GM18868 (cell line): Measurements from ENCODE around the gene RBMS1.

Experiments
- ATAC-seq: cut with Tn5 transposase; IDR thresholded peaks from one replicate; pipeline ENCODE4 v1.9.1; 2021; ENCODE audit warnings: mild to moderate bottlenecking, moderate library complexity; ENCODE audit not compliant: unreplicated experiment

The RBMS1 gene

DNA sequence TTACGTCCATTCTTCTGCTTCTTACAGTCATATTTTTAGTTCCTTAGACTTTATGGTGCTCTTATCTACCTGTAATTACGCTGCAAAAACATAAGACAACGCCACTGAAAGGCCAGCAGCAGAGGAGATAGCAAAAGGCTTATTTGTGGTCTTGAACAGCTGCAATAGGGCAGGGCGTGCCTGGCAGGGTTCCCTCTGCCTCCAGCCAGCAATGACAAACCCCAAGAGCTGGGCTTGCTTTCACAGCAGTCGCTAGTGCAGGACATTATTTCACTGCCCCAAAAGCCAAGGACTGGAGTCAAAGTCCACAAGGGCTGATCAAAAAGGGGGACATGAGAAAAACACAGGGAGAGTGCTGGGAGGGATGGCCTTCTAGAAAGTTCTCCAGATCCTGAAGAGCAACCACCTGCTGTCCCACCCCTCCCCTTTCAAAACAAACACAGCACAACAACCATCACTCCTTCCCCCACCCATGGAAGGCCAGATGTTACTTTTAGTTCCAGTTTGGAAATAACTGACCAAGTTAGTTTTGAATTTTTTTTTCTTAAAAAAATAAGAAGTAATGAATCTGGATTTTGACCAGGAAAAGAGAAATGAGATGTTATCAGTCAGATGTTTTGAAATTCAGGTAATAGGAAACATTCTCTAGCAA, 127.8 kb downstream of the RBMS1 start:
- no peak for ATAC-seq

DNA sequence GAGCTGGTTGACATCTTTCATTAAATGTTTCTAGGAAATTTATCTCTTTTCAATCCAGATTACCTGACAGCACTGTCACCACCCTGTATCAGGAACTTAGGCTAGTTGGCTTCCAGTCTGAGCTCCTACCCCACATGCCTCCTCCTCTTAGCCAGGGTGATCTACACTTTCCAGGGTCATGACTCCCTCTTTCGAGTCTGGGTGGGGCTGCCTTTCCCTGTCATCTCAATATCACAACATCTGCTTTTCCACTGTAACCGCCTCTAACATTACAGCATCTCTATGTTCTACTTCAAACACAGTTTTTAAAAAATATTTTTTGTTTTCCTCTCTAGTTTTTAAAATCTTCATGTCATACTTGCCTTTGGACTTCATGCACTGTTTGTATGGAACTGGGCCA, 129.2 kb downstream of the RBMS1 start:
- no peak for ATAC-seq

DNA sequence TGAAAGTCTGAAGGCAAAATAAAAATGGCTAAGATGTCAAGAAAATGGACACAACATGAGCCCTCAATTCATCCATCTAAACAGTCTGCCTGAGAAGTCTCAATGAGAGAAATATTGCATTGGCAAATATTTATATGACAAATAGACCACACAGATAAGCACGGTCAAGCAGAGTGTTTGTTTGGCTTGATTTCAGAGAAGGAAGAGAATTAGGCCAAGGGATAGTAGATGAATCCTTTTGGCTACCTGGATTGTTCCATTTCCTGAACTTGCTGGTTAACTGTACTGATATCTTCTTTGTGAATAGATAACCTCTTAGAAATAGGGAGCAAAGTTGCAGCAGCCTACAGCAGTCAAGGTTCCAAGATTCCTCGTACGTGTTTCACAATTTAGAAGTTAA, 129.6 kb downstream of the RBMS1 start:
- ATAC-seq: no peak

DNA sequence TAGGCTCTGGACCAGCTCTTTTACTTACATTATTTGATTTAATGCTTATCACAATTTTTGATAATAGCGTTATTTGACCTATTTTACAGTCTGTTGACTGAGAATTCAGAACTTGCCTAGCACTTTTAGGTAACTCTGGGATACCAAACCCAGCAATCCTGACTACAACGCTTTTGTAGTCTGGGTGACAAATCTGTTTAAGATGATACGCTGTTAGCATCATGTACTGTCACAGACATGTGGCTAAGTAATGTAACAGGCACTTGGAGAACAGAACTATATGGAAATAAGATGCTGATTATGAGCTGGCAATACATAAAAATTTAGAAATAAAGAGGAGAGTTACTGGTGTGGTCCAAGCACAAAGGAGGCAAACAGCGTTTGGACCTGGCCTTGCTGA, 130.6 kb downstream of the RBMS1 start:
- ATAC-seq: no peak

DNA sequence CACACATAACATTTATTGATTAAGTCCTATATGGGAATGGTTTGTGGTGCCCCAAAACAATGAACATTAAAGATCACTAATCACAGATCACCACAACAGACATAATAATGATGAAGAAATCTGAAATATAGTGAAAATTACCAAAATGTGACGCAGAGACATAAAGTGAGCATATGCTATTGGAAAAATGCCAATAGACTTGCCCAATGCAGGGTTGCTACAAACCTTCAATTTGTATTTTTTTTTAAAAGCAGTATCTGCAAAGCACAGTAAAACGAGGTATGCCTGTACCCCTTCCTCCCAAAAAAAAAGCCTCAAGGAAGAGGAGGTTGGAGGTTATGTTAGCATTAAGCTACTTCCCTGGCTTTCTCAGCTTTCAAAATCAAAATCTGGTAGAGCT, 131.1 kb downstream of the RBMS1 start:
- no peak for ATAC-seq

DNA sequence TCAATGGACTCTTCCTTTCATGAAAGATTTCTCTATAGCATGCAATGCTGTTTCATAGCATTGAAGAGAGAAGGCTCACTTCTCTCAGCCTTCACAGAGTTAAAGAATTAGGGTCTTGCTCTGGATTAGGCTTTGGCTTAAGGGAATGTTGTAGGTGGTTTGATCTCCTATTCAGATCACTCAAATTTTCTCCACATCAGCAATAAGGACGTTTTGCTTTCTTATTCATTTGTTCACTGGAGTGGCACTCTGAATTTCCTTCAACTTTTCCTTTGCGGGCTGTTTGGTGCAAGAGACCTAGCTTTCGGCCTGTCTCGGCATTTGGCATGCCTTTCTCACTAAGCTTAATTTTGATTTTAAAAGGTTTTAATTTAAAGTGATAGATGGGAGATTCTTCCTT, 131.6 kb downstream of the RBMS1 start:
- ATAC-seq: no peak

DNA sequence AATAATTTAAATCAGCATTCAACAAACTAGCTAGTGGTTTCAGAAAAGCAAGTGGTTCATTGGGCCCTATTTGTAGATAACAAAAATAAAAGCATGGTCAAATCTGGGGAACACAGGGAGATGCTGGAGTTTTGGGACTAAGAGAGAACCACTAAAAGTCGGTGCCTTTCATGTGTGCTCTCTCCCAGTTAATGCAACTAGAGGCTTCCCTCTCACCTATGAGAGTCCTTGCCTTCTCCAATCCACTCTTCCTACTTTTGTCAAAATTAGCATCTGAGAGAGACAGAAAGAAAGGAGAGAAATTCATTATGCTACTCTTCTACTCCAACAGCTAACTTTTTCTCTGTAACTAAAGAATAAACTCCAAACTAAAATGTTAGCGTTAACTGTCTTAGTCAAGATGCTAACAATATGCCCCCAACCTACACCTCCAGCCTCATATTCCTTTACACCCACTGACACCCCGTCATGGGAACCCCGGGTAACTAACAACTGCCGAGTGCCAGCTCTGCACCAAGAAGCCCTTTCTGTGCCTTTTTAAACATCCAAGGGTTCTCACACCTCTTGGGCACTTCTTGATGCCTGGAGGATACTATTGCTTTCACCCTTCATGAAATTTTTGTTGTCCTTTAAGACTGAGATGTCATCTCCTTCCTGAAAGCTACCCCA, 133.4 kb downstream of the RBMS1 start:
- no peak for ATAC-seq

DNA sequence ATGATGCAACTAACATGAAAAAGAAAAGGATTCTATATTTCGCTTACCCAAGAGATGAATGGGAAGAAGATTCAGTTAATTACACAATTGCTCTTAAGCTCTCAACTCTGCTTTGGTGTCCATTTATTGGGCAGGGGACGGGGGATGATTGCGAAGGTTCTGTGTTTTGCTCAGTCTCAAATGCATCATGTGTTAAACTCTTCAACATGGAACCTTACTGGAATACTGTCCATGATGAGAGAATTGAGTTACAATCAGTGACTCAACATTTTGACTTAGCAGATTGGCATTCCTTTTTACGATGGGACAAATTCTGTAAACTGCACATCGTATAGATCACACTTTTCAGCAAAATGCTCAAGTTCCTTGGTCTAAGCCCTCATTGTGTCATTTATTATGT, 135.6 kb downstream of the RBMS1 start:
- no peak for ATAC-seq

DNA sequence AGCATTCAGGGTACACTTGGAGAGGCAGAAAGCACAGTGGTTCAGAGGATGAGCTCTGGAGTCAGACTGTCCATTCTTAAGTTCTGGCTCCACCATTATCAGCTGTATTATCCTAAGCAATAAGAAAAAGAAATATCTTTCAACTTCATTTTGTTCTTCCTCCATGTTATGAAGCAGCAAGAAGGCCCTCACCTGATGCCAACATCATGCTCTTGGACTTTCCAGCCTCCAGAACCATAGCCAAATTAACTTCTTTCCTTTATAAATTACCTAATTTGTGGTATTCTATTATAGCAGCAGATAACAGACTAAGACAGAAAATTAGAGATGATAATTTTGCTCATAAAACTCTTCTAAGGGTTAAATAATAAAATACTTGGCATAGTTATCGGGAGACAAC, 137.1 kb downstream of the RBMS1 start:
- no peak for ATAC-seq

DNA sequence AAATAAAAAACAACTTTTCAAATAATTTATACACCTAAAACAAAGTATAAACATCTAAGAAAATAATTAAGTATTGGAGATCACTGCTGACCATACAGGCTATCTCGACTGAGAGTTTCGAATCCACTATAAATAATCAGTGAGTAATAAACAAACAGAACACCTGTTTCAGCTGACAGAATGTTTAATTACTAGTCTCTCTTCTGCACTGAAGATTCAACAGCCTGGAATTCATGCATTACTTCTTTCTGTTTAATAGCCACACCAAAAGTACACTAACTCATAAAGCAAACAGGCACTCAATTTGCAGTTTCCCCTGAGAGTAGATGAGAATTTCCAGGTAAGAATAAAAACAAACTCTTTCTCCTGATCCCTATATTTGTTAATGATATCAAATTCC, 138.5 kb downstream of the RBMS1 start:
- ATAC-seq: no peak

DNA sequence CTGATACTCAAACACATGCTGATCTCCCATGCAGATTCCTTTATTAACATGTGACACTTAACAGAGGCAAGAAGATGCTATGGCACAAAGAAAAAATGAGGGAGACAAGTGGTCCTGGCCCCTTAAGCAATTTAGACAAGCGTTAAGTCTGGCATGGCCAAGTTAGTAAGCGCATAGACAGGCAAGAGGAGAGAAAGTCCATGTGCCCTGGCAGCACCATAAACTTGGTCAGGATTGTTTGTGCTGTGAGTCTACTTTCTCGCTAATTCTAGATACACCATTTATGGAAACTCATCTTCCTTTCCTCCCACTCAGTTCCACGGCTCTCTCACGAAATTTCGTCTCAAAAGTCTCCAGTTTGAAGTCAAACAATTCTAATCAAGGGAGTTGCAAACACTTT, 138.9 kb downstream of the RBMS1 start:
- ATAC-seq: no peak

DNA sequence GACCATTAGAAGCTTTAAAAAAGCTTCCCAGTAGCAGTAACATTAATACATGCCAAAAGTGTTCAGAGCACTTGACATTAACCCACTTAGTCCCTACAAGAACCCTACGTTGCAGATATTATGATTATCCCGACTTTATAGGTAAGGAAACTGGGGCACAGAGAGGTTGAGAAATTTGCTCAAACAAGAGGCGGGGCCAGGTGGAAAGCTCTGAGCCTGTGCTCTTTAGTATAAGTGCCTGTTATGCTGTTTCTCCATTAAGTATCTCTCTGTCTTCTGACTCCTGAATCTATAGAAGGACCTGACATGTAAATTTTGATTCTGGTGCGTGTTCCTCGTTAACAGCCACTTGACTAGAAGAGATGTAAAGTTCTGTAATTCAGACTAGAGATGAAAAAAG, 139.8 kb downstream of the RBMS1 start:
- no peak for ATAC-seq

DNA sequence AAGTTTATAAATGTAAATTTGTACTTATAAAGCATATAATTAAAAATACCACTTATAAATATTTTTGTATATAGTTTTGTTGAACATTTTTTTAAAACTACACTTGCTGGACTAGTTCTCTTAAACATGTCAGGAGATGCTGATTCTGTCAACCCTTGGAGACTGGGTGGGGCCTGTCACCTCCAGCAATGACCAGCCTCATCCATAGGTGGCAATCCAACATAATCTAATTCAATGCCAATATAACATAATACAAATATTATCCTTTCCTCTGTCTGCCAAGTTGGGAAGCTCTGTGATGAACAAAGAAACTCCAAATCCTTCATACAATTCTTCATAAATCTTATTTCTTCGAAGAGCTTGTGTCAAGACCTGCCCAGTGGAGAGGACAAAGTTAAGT, 140.4 kb downstream of the RBMS1 start:
- ATAC-seq: no peak

DNA sequence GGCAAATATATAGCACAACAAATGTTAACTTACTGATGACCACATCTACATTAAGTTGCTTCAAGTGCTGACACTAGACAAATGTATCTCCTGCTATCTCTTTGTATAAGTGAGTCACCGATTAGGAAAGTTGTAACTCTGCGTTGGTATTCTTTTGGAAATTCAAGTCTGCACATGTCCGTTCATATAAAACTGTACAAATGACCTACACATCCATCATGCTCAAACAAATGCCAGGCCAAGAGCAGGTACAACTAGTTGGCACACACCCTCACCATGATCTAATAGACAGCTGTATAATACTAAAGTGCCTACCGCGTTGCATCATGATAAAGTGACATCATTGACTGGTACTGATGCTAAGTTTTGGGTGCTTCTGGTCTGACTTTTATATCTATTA, 141.1 kb downstream of the RBMS1 start:
- ATAC-seq: no peak

DNA sequence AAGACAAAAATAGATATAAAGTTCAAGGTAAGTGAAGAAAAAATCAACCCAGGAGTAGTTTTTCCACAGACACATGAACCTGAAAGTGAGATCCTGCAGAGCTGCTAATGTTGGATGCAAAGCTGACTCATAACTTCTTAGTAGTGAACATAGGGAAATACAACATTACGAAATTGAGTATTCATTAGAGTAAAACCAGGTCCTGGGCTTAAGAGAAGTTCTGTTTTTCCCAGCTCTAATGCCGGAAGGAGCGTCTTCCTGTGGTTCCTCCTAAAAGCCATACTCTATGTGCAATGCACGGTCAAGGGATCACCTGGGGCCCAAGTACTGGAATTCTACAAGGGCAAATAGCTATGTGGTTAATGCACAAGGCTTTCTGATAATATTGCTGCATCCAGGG, 141.7 kb downstream of the RBMS1 start:
- ATAC-seq: no peak

DNA sequence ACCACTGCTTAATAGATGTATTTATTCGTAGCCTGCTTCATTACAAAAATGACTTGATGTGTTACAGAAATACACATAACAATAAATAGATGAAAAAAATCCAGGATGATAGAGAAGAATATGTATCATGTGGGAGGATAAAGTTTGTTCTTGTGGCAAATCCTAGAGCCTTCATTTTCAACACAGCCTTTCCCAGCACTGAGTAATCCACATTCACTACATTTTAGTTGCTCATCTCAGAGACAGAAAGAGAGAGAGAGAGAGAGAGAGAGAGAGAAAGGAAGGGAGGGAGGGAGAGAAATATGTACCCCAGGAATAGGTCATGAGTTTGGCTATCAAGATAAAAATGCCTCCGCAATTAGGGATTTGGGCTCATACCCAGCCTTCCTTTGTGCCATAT, 144.3 kb downstream of the RBMS1 start:
- no peak for ATAC-seq

DNA sequence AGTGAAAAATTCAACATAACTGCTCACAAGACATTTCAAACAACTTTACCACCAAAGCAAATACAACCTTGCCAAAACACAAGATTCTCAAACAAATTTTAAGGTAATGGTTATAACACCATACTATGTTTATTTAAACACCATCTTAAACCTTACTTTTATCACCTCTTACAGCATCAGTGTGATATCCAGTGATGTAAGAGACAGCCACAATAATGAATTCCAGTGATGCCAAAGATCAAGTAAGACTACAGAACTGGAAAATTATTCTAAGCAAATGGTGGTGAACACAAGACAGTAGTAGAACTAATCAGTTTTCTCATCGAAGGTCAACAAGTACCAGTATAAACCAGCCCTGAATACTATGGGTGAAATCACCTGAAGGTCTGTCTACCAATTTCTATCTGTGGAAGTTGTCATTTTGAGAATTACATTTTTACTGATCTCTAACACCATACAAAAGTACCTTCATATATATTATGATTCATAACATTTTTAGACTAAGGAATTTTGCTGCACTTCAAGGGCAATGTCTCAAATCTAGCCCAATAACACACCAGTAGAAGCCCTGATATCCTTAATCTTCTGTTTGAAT, 146.2 kb downstream of the RBMS1 start:
- ATAC-seq: no peak

DNA sequence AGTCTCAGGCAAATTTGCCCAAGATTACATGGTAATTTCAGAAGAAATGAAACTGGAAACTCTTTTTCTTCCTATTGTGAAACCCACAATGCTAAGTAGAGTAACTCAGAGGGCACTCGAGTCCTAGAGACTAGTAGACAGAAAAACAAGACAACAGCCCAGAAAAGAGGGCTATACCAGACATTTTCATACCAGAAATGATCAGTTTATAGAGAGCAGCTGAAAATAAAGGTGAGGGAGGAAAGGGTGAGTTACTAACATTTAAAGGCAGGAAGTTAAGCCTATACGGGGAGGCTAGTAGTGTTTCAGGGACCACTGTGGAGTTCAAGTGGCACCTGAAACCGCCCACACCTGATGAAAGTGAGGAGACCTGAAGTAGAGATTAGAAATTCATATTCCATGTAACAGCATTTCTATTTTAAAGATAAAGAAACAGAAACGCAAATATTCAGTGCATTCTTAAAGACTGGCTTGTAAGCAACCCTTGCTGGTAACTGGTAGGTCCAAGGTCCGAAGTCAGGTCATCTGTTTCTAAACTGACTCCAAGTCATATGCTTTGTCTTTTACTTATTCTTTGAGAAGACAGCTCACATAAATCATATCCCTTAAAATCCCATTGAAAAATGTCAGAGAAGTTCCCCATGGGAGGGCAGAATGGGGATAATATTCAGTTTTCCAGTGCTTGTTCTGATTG, 148.4 kb downstream of the RBMS1 start:
- ATAC-seq: no peak

DNA sequence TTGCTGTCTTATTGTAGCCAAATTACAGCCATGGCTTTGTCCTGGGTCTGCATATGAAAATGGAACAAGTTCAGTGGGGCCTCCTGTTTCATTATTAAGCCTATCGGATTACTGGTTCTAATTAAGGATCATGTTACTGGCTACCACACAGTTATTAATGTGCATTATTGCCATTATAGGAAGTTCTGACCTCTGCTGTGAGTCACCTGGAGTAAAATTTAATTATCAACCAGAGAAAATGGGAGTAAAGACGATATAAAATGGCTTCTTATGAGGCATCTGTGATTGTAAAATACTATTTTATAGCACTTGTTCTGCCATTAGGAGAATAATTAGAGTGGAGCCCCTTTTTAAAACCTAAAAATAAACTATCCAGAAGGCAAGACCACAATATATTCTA, 150.2 kb downstream of the RBMS1 start:
- no peak for ATAC-seq

DNA sequence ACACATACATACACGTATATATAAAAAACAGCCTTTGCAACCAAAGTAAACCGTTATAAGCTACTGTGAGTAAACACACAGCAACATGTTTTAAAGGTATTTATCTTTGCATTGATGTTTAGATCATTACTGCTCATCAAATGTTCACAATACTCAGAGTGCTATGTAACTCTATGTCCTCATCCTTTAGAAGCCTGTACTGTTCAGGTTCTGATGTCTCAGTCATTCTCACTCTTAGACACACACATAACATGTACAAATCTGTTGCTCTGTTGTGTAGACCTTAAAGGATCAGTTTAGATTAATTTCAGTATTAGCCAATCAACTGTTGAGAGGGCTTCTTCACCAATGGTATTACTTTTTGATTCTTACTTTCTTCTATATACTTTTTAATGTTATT, 153.9 kb downstream of the RBMS1 start:
- no peak for ATAC-seq

DNA sequence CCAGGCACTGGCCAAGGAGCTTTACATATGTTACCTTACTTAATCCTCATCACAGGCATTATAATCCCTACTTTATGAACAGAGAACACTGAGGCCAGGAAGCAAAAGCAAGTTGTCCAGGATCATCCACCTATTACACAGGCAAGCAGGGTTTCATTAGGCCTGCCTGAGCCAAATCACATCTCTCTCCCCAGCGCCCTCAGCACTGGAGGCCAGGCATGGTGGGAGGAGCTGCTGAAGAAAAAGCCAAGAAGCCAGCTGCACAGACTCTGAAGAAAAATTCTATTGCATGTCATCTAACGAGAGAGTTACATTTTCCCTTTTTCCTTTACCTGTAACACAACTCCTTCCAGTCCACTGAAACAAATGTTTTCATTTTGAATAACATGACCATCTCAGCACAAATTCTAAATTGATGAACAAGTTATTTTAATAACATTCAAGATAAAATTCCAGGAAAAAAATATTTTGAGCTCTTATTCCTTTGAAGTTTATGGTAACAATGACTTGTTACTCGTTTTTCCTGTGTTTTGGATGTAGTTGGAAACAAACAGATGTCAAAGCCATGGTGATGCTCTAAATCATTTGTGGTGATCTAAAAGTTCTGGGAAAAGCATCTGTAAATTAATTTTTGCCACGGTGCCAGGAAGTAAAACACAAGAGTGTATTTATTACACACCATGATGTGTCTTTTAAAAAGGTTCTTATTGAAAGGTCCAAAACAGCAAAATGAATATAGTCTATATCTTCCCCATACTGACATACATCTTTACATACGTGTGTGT, 154.5 kb downstream of the RBMS1 start:
- ATAC-seq: no peak
